ENCODE measurements around the gene PRR3. TPM values are rescaled to one million over a fixed set of nuclear protein-coding genes. Genes with fewer than 3 reads are reported as not detected.

The PRR3 gene
- total and polyA plus RNA-seq, 2 of the 13 experiments (the other 11 are each of a cell fraction or from before 2014, with no cell fraction given) = 14.6 to 21.2 TPM

- TF ChIP-seq ZBTB26 (CRISPR knock-in tag; IDR thresholded peaks at IDR 0.05; ENCODE audit: borderline replicate concordance) (peak; percentile 62; the same call in 1 of the 2 replicates), CHD2 (IDR thresholded peaks at IDR 0.05; ENCODE audit: low read depth, low read length) (no peak), ATF2 (CRISPR knock-in tag; IDR thresholded peaks at IDR 0.05) (peak; percentile 59; the same call in 1 of the 2 replicates), ZMYM4 (CRISPR knock-in tag; IDR thresholded peaks at IDR 0.05) (peak; percentile 96), KLF12 (CRISPR knock-in tag; IDR thresholded peaks at IDR 0.05; ENCODE audit: borderline replicate concordance) (peak; percentile 93), SATB2 (CRISPR knock-in tag; IDR thresholded peaks at IDR 0.05) (no peak), ZXDC (CRISPR knock-in tag; IDR thresholded peaks at IDR 0.05) (no peak), GABPA (IDR thresholded peaks at IDR 0.05; ENCODE audit: low read depth, low read length) (peak; percentile 47), GABPA (CRISPR knock-in tag; IDR thresholded peaks at IDR 0.05; ENCODE audit: low read depth) (peak; percentile 88), ZBTB4 (CRISPR knock-in tag; IDR thresholded peaks at IDR 0.05; ENCODE audit: borderline replicate concordance) (0 out of 2 replicates have a peak, but pooled peaks have one; percentile 40), MEIS1 (CRISPR knock-in tag; IDR thresholded peaks at IDR 0.05; ENCODE audit: borderline replicate concordance) (peak; percentile 56; the same call in 1 of the 2 replicates), ARID2 (CRISPR knock-in tag; IDR thresholded peaks at IDR 0.05; ENCODE audit: borderline replicate concordance) (no peak), NR2C2 (CRISPR knock-in tag; IDR thresholded peaks at IDR 0.05; ENCODE audit: borderline replicate concordance) (peak; percentile 78; the same call in 1 of the 2 replicates), FLYWCH1 (CRISPR knock-in tag; IDR thresholded peaks at IDR 0.05) (peak; percentile 38; the same call in 1 of the 2 replicates), PPARG (CRISPR knock-in tag; conservative IDR thresholded peaks at IDR 0.05) (peak; percentile 43; the same call in 1 of the 2 replicates), ZNF275 (CRISPR knock-in tag; IDR thresholded peaks at IDR 0.05; ENCODE audit: borderline replicate concordance) (peak; percentile 76; the same call in 1 of the 2 replicates), SP1 (IDR thresholded peaks at IDR 0.05) (no peak), SP1 (CRISPR knock-in tag; IDR thresholded peaks at IDR 0.05) (peak; percentile 75; the same call in 1 of the 2 replicates)
Observed at GRCh38 chr6:30515944-30516753, 40.9 kb upstream of the PRR3 start (continued).
